Stomach smooth muscle (tissue), 2 donors: ENCODE results near the gene SMIM22.

Source experiments
- H3K27ac ChIP-seq: one replicate; pipeline ENCODE4 v1.7.0; 2013; ENCODE audit warnings: mild to moderate bottlenecking, low read length, inconsistent platforms
- H3K27me3 ChIP-seq, 2 donors: one replicate each; pipeline ENCODE4 v1.7.0; 2013; ENCODE audit warnings: low read length in 2 of 2; ENCODE audit not compliant: insufficient read depth in 2 of 2, control insufficient read depth in 1 of 2
- H3K36me3 ChIP-seq, 2 donors: one replicate each; pipeline ENCODE4 v1.7.0; 2013; ENCODE audit warnings: low read length in 2 of 2; ENCODE audit not compliant: control insufficient read depth in 2 of 2, insufficient read depth in 2 of 2
- H3K4me1 ChIP-seq: one replicate; pipeline ENCODE4 v1.7.0; 2013; ENCODE audit warnings: low read length; ENCODE audit not compliant: control insufficient read depth, insufficient read depth
- H3K4me3 ChIP-seq, 2 donors: one replicate each; pipeline ENCODE4 v1.7.0; 2013; ENCODE audit warnings: low read length in 2 of 2
- H3K9ac ChIP-seq, 2 donors: one replicate each; pipeline ENCODE4 v1.7.0; 2013; ENCODE audit warnings: low read length in 2 of 2, mild to moderate bottlenecking in 1 of 2
- H3K9me3 ChIP-seq, 2 donors: one replicate each; pipeline ENCODE4 v1.7.0; 2013; ENCODE audit warnings: low read length in 2 of 2; ENCODE audit not compliant: control insufficient read depth in 2 of 2
- donor health status: healthy.
- donor health status: Pancreatic carcinoma.

The SMIM22 gene

DNA sequence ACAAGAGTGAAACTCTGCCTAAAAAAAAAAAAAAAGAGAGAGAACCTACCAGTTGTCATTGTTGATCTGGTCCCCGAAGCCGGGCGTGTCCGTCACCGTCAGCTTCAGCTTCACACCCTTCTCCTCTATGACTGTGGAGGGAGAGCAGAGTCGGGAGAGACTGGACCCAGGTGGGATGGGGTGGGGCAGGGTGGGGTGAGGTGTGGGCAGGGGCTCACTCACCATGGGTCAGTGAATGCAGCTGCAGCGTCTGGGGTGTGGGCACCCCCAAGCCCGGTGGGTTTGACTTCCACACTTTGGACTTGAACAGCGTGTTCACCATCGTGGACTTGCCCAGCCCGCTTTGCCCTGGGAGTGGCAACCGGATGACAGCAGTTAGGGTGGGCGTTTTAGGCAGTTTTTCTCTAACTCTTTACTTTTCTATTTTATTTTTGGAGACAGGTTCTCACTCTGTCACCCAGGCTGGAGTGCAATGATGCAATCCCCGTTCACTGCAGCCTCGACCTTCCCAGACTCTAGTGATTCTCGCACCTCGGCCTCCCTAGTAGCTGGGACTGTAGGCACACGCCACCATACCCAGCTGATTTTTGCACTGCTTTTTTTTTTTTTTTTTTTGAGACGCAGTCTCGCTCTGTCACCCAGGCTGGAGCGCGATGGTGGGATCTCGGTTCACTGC is 9.3 kb upstream of the SMIM22 start:
- Histone ChIP-seq H3K4me1 (no peaks in the 10 kb centered on the region), H3K27me3 (peaks cover 0 to 2% of the 10 kb centered on the region in 2 donors), H3K9me3 (no peaks in the 10 kb centered on the region), H3K36me3 (no peaks in the 10 kb centered on the region), H3K9ac (no peak overlapping the region), H3K27ac (no peak overlapping the region), H3K4me3 (no peak overlapping the region)

DNA sequence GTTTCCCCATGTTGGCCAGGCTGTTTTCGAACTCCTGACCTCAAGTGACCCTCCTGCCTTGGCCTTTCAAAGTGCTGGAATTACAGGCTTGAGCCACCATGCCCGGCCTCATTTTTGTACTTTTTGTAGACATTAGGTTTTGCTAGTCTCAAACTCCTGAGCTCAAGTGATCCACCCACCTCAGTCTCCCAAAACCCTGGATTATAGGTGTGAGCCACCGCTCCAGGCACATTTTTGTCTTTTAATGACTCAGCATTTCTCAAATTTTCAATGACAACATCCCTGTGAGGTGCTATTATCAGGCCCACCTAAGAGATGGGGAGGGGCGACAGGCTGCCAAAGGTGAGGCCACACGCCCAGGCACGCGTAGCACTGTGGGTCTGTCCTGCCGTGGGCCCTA is 8.1 kb upstream of the SMIM22 start:
- peaks cover 0 to 2% of the 10 kb centered on the region in 2 donors for H3K27me3 ChIP-seq
- H3K4me1 ChIP-seq, result no peaks in the 10 kb centered on the region
- H3K27ac ChIP-seq, result no peak overlapping the region
- H3K9ac ChIP-seq, result no peak overlapping the region
- H3K9me3 ChIP-seq, result no peaks in the 10 kb centered on the region
- no peaks in the 10 kb centered on the region for H3K36me3 ChIP-seq
- no peak overlapping the region for H3K4me3 ChIP-seq

- H3K4me3 ChIP-seq, result no peak within 1 kb of the TSS
- no peak within 1 kb of the TSS for H3K9ac ChIP-seq
- no peaks in the 10 kb centered on the region for H3K4me1 ChIP-seq
- no peaks in the 10 kb centered on the region for H3K9me3 ChIP-seq
- H3K36me3 ChIP-seq, result no peaks in the 10 kb centered on the region
- no peak within 1 kb of the TSS for H3K27ac ChIP-seq
- peaks cover 0 to 2% of the 10 kb centered on the region in 2 donors for H3K27me3 ChIP-seq
Measured at GRCh38 chr16:4787627-4788482, 7.3 kb upstream of the SMIM22 start, which contains the start of gene SEPTIN12. Gene SEPTIN12, minus strand, starts transcription at chr16:4788345. Its CDS starts 700 bp downstream, at chr16:4787645.

GRCh38 chr16:4788489-4788889 is 6.7 kb upstream of the SMIM22 start:
- Histone ChIP-seq H3K4me1 (no peaks in the 10 kb centered on the region), H3K4me3 (no peak overlapping the region), H3K27ac (no peak overlapping the region), H3K9me3 (no peaks in the 10 kb centered on the region), H3K27me3 (peaks cover 0 to 2% of the 10 kb centered on the region in 2 donors), H3K9ac (no peak overlapping the region), H3K36me3 (no peaks in the 10 kb centered on the region)

DNA sequence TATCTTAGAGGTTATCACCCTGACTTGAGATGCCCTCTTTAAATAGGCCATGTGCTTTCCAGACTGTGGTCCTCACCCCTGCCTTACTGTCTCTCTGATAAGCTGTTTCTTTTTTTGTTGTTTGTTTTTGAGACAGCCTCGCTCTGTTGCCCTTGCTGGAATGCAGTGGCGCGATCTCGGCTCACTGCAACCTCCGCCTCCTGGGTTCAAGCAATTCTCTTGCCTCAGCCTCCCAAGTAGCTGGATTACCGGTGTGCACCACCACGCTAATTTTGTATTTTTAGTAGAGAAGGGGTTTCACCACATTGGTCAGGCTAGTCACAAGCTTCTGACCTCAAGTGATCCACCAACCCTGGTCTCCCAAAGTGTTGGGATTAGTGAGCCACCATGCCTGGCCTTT is 6.3 kb upstream of the SMIM22 start:
- H3K4me1 ChIP-seq, result no peaks in the 10 kb centered on the region
- no peak overlapping the region for H3K9ac ChIP-seq
- H3K36me3 ChIP-seq, result no peaks in the 10 kb centered on the region
- H3K27me3 ChIP-seq, result peaks cover 0 to 2% of the 10 kb centered on the region in 2 donors
- no peaks in the 10 kb centered on the region for H3K9me3 ChIP-seq
- H3K27ac ChIP-seq, result no peak overlapping the region
- H3K4me3 ChIP-seq, result no peak overlapping the region

DNA sequence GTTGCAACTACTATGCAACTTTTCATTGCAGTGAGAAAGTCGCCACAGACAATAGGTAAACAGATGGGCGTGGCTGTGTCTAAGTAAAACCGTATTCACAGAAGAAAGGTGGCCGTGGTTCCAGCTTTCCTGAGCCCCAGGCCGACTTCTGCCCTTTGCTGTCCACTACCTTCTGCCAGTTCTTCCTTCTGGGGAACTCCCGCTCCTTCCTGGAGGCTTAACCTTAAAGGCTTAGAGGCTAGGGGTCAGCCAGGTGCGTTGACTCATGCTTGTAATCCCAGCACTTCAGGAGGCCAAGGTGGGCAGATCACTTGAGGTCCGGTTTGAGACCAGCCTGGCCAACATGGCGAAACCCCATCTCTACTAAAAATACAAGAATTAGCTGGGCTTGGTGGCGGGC is 4.9 kb upstream of the SMIM22 start:
- no peak overlapping the region for H3K4me3 ChIP-seq
- H3K36me3 ChIP-seq, result no peaks in the 10 kb centered on the region
- no peak overlapping the region for H3K27ac ChIP-seq
- H3K4me1 ChIP-seq, result no peaks in the 10 kb centered on the region
- H3K27me3 ChIP-seq, result peaks cover 0 to 2% of the 10 kb centered on the region in 2 donors
- H3K9ac ChIP-seq, result no peak overlapping the region
- H3K9me3 ChIP-seq, result no peaks in the 10 kb centered on the region

- H3K27me3 ChIP-seq, result peaks cover 0 to 2% of the 10 kb centered on the region in 2 donors
- no peak overlapping the region for H3K9ac ChIP-seq
- no peaks in the 10 kb centered on the region for H3K9me3 ChIP-seq
- H3K4me3 ChIP-seq, result no peak overlapping the region
- no peaks in the 10 kb centered on the region for H3K4me1 ChIP-seq
- peaks cover 0 to under 1% of the 10 kb centered on the region in 2 donors for H3K36me3 ChIP-seq
- H3K27ac ChIP-seq, result no peak overlapping the region
Measured at GRCh38 chr16:4790871-4791270, 4.3 kb upstream of the SMIM22 start.

DNA sequence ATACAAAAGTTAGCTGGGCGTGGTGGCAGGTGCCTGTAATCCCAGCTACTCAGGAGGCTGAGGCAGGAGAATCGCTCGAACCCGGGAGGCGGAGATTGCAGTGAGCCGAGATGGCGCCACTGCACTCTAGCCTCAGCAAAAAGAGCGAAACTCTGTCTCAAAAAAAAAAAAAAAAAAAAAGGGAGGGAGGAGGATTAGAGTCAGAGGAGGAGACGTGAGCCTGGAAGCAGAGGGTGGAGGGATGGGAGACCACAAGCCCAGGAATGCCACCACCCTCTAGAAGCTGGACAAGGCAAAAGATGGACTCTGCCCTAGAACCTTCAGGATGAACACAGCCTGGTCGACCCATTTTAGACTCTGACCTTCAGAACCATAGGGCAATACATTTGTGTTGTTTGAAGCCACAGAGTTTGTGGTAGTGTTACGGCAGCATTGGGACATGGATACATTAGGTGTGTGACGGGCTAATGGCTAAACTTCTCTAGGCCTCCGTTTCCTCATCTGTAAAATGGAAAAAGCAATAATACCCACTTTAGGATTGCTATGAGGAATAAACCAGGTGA is 2.1 kb upstream of the SMIM22 start:
- H3K27ac ChIP-seq, result no peak overlapping the region
- no peak overlapping the region for H3K9ac ChIP-seq
- no peaks in the 10 kb centered on the region for H3K4me1 ChIP-seq
- H3K9me3 ChIP-seq, result no peaks in the 10 kb centered on the region
- H3K36me3 ChIP-seq, result peaks cover 3 to 10% of the 10 kb centered on the region in 2 donors
- H3K4me3 ChIP-seq, result no peak overlapping the region
- H3K27me3 ChIP-seq, result peaks cover 0 to 2% of the 10 kb centered on the region in 2 donors

DNA sequence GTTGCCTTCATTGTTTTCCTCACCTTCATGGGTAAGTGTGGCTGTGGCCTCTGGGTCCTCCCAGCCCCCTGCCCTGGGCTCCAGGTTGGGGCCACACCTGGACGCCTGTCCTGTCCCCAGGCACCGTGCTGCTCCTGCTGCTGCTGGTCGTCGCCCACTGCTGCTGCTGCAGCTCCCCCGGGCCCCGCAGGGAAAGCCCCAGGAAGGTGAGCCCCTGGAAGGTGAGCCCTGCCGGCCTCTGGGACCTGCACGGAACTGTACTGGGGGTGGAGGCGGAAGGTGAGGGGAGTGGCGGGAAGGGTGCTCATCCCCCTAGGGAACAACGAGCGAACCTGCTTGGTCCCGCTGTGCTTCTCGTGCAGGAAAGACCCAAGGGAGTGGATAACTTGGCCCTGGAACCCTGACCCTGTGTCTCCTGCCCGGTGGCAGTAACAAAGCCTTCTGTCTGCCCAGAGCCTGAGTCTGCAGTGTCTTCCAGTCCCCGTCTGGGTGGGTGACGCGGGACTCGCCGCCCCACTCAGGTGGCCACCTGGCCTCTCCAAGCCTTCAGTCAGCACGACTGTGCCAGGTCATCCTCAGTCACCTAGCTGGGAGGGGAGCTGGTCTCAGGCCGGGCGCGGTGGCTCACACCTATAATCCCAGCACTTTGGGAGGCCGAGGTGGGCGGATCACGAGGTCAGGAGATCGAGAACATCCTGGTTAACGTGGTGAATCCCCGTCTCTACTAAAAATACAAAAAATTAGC is 831 bp downstream of the SMIM22 start:
- H3K9ac ChIP-seq, result no peak overlapping the region
- no peaks in the 10 kb centered on the region for H3K9me3 ChIP-seq
- peaks cover 9% of the 10 kb centered on the region for H3K4me1 ChIP-seq
- no peak overlapping the region for H3K27ac ChIP-seq
- H3K27me3 ChIP-seq, result no peaks in the 10 kb centered on the region
- no peak overlapping the region for H3K4me3 ChIP-seq
- H3K36me3 ChIP-seq, result peaks cover 10 to 25% of the 10 kb centered on the region in 2 donors

- H3K27ac ChIP-seq, result no peak overlapping the region
- H3K9me3 ChIP-seq, result no peaks in the 10 kb centered on the region
- H3K9ac ChIP-seq, result no peak overlapping the region
- no peaks in the 10 kb centered on the region for H3K27me3 ChIP-seq
- H3K36me3 ChIP-seq, result peaks cover 10 to 25% of the 10 kb centered on the region in 2 donors
- peaks cover 20% of the 10 kb centered on the region for H3K4me1 ChIP-seq
- no peak overlapping the region for H3K4me3 ChIP-seq
Measured at GRCh38 chr16:4796982-4797804, 2.0 kb downstream of the SMIM22 start.
